ENCODE results near the gene ANKRD40CL.

Gene ANKRD40CL

GRCh38 chr17:50719924-50720794 is 47.2 kb downstream of the ANKRD40CL start:
- H3K4me3 ChIP-seq (ENCODE audit: low read depth, low read length), result peak overlapping the region; percentile 93
- no peak for DNase-seq (ENCODE audit: low read depth, low spot score)
- CTCF ChIA-PET, result interaction anchor here (2.1 kb wide), 1 partner anchor 25 kb away, joined by 9 read pairs; no protein-coding TSS in a partner anchor
- POLR2A ChIA-PET, result interaction anchor here (0.6 to 1.0 kb wide), 2 partner anchors 12 to 13 kb away, joined by 3 to 13 read pairs; partner anchors contain the start of gene ANKRD40
- TF ChIP-seq CTCF (IDR thresholded peaks at IDR 0.05; ENCODE audit: insufficient read depth, low read length, missing control alignments), result no peak

DNA sequence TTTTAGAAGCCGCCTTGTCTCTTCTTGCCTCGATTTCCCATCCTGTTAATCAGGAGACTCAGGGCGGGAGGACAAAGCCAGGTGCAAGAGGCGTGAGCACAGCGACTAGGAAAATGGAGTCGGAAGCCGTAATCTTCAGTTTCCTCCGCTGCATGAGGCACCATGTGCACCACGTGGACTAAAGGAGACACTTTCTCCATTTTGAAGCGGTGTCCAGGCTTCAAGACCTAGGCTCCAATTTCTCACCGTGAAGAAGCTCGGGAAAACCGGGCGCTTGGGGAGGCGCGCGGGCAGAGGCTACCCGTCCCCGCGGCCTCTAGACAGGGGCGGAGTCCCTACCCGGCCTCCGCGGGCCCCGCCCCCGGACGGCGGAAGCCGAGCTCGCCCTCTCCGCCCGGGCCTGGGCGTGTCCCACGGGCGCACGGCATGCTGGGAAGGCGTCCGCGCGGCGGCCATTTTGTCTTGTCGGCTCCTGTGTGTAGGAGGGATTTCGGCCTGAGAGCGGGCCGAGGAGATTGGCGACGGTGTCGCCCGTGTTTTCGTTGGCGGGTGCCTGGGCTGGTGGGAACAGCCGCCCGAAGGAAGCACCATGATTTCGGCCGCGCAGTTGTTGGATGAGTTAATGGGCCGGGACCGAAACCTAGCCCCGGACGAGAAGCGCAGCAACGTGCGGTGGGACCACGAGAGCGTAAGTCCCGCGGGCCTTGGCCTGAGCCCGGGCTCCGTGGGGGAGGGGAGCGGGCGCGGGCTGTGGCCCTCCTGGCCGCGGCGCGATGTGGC is 48.0 kb downstream of the ANKRD40CL start, which contains the start of gene LUC7L3:
LUC7L3 (plus strand) TSS at position 460 of the 780 bp plus-strand sequence; CDS start at position 590, 130 bp downstream.
- no peak for TF ChIP-seq CTCF (IDR thresholded peaks at IDR 0.05; ENCODE audit: insufficient read depth, low read length, missing control alignments)
- POLR2A ChIA-PET, result interaction anchor here (0.6 to 1.0 kb wide), 2 partner anchors 11 to 44 kb away, joined by 3 to 13 read pairs; partner anchors contain the start of gene ANKRD40
- peak within 1 kb of the TSS; percentile 93 for H3K4me3 ChIP-seq (ENCODE audit: low read depth, low read length)
- peak; percentile 52 for DNase-seq (ENCODE audit: low read depth, low spot score)
- CTCF ChIA-PET, result interaction anchor here (1.4 to 2.1 kb wide), 2 partner anchors 24 to 44 kb away, joined by 3 to 9 read pairs; no protein-coding TSS in a partner anchor

DNA sequence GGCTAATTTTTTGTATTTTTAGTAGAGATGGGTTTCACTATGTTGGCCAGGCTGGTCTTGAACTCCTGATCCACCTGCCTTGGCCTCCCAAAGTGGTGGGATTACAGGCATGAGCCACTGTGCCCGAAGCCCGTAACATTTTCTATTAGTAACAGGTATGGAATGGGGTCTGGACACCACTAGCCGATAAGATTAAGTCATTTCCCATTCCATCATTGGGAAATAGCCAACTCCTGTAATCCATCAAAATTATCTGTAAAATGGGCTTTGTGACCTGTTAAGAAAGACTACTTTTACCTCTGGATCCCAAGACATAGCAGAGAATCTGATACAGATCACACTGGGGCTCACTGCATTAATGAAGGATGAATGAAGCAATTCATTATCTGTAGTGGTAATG is 51.8 kb downstream of the ANKRD40CL start:
- ChIA-PET CTCF (no interaction called here), POLR2A (no interaction called here)
- H3K4me3 ChIP-seq (ENCODE audit: low read depth, low read length), result no peak overlapping the region
- no peak for TF ChIP-seq CTCF (IDR thresholded peaks at IDR 0.05; ENCODE audit: insufficient read depth, low read length, missing control alignments)
- DNase-seq (ENCODE audit: low read depth, low spot score), result no peak

GRCh38 chr17:50712641-50713040 is 54.7 kb downstream of the ANKRD40CL start:
- POLR2A ChIA-PET, result no interaction called here
- CTCF ChIA-PET, result interaction anchor here (1.2 kb wide), 1 partner anchor 87 kb away, joined by 3 read pairs; no protein-coding TSS in a partner anchor

More at GRCh38 chr17:50712641-50713040, 54.7 kb downstream of the ANKRD40CL start:
- no peak for DNase-seq (ENCODE audit: low read depth, low spot score)
- no peak for TF ChIP-seq CTCF (IDR thresholded peaks at IDR 0.05; ENCODE audit: insufficient read depth, low read length, missing control alignments)
- H3K4me3 ChIP-seq (ENCODE audit: low read depth, low read length), result no peak overlapping the region

Measured in AG04449 (cell line).